ENCODE measurements around the gene ERI3.

- TF ChIP-seq EGR1 (IDR thresholded peaks at IDR 0.05), result no peak
- TF ChIP-seq REST (IDR thresholded peaks at IDR 0.05; ENCODE audit: low read depth), result no peak
- TF ChIP-seq EP300 (IDR thresholded peaks at IDR 0.05; ENCODE audit: borderline replicate concordance), result no peak
- no peak for TF ChIP-seq CEBPB (IDR thresholded peaks at IDR 0.05)
- TF ChIP-seq NFIC (IDR thresholded peaks at IDR 0.05), result no peak
- no peak for TF ChIP-seq RAD21 (IDR thresholded peaks at IDR 0.05; ENCODE audit: low read depth)
- TF ChIP-seq, protein P1, sequence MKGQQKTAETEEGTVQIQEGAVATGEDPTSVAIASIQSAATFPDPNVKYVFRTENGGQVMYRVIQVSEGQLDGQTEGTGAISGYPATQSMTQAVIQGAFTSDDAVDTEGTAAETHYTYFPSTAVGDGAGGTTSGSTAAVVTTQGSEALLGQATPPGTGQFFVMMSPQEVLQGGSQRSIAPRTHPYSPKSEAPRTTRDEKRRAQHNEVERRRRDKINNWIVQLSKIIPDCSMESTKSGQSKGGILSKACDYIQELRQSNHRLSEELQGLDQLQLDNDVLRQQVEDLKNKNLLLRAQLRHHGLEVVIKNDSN (IDR thresholded peaks at IDR 0.05), result no peak
- no peak for TF ChIP-seq TAF1 (IDR thresholded peaks at IDR 0.05; ENCODE audit: low read depth)
- TF ChIP-seq, protein P2, sequence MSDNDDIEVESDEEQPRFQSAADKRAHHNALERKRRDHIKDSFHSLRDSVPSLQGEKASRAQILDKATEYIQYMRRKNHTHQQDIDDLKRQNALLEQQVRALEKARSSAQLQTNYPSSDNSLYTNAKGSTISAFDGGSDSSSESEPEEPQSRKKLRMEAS (IDR thresholded peaks at IDR 0.05), result no peak
Measured at GRCh38 chr1:44292651-44293050, 62.4 kb downstream of the ERI3 start.

All from Ishikawa (cell line).